Prostate gland (tissue), 2 donors: Measurements from ENCODE around the gene CLCN2. TPM values are rescaled to one million over a fixed set of nuclear protein-coding genes. Genes with fewer than 3 reads are reported as not detected.

Experiments
- DNase-seq: peaks from one replicate; pipeline ENCODE4 v3.0.0-alpha.2; 2019; ENCODE audit warnings: low spot score
- H3K27ac ChIP-seq, 2 donors: fragments of 200-600 bp; sonication (generic); 2 replicates each; pipeline ENCODE4 v1.5.1; 2017 to 2019
- H3K27me3 ChIP-seq: fragments of 200-600 bp; sonication (generic); replicated peaks from 2 replicates; pipeline ENCODE4 v1.5.1; 2019; ENCODE audit not compliant: insufficient read depth
- H3K36me3 ChIP-seq, 2 donors: fragments of 200-600 bp; sonication (generic); 1 replicate in 1 of 2; 2 replicates in 1 of 2; pipeline versions ENCODE4 v1.5.1 to v1.8.1; 2017 to 2019
- H3K4me1 ChIP-seq: fragments of 200-600 bp; sonication (generic); replicated peaks from 2 replicates; pipeline ENCODE4 v1.5.1; 2019
- H3K4me3 ChIP-seq, 2 donors: fragments of 200-600 bp; sonication (generic); 2 replicates each; pipeline ENCODE4 v1.5.1; 2017 to 2019
- H3K9me3 ChIP-seq: fragments of 200-600 bp; sonication (generic); 2 replicates; pipeline ENCODE4 v1.5.1; 2017
- POLR2A ChIP-seq: fragments of 450-650 bp; IDR thresholded peaks from one replicate; pipeline ENCODE4 v1.6.1; 2016; ENCODE audit warnings: antibody characterized with exemption, mild to moderate bottlenecking
- POLR2AphosphoS5 ChIP-seq: sonication (generic); formaldehyde crosslinking; IDR thresholded peaks from one replicate; pipeline ENCODE4 v1.6.1; 2017; ENCODE audit warnings: antibody characterized with exemption
- WGBS: methylation state at CpG from one replicate; pipeline ENCODE4 v1.1.5; 2018; 5-methylcytosine and 5-hydroxymethylcytosine counted together
- intact Hi-C: fragments of 100-400 bp; cut with DNase I; formaldehyde crosslinking; loops from one replicate; pipeline ENCODE4 v1.14.2; 2022
- total RNA-seq, 2 donors: library from RNA; depleted of rRNA; stranded (reverse); fragments of >200 nt; gene quantifications; one replicate each; pipeline ENCODE4 v1.1.0, GENCODE V29; 2016
- TF ChIP-seq, protein P1 (sequence below), 4 experiments: fragments of 200-600 bp in 2 of 4; fragments of 450-650 bp in 2 of 4; sonication (generic) in 2 of 4; IDR thresholded peaks; 1 replicate in 3 of 4; 2 replicates in 1 of 4; pipeline ENCODE4 v1.5.1; 2016 to 2019; ENCODE audit warnings: antibody characterized with exemption in 4 of 4, mild to moderate bottlenecking in 2 of 4, moderate library complexity in 2 of 4

Gene CLCN2
- total RNA-seq, 2 donors from 2014 or later = 4.9 to 47.5 TPM

DNA sequence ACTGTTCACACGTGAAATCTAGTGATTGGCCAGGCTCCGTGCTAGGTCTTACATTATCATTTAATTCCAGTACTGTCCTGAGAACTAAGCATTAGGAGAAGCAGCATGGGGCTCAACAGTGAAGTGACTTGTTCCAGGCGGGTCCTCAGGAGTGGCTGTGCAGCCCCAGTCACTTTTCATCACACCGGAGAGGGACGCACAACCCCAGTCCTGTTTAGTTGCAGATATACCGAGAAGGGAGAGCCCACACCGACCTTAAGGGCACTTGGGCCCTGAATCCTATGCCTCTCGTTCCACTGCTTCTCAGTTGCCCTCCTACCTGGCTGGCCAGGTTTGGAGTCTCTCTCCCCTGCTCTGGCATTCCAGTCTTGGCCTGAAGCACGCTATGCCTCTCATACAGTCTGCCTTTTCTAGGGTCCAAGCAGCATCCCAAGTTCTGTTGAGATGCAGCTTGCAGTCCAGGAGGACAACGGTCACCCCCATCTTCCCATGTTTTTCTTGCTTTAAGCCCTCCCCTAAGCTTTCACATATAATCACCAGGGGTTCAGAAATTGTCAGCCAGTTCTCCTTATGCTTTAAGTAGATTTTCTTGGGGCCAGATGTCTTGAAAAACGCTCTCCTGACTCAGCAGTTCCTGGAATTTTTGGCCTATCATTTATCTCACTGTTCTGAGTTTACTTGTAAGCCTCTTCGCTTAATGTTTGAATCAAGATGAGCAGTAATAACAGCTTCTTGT is 13.9 kb downstream of the CLCN2 start:
- 75% methylated on average over 12 of the region's 12 CpGs for WGBS
- H3K27ac ChIP-seq = no peak overlapping the region
- TF ChIP-seq POLR2A (no peak), POLR2AphosphoS5 (no peak)
- TF ChIP-seq, protein P1, sequence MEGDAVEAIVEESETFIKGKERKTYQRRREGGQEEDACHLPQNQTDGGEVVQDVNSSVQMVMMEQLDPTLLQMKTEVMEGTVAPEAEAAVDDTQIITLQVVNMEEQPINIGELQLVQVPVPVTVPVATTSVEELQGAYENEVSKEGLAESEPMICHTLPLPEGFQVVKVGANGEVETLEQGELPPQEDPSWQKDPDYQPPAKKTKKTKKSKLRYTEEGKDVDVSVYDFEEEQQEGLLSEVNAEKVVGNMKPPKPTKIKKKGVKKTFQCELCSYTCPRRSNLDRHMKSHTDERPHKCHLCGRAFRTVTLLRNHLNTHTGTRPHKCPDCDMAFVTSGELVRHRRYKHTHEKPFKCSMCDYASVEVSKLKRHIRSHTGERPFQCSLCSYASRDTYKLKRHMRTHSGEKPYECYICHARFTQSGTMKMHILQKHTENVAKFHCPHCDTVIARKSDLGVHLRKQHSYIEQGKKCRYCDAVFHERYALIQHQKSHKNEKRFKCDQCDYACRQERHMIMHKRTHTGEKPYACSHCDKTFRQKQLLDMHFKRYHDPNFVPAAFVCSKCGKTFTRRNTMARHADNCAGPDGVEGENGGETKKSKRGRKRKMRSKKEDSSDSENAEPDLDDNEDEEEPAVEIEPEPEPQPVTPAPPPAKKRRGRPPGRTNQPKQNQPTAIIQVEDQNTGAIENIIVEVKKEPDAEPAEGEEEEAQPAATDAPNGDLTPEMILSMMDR (IDR thresholded peaks at IDR 0.05) = no peak
- DNase-seq = no peak
- no peaks in the 10 kb centered on the region for H3K27me3 ChIP-seq
- no peaks in the 10 kb centered on the region for H3K4me1 ChIP-seq
- no peak overlapping the region for H3K4me3 ChIP-seq
- no peaks in the 10 kb centered on the region for H3K9me3 ChIP-seq
- intact Hi-C loops = no loop called here
- no peaks in the 10 kb centered on the region for H3K36me3 ChIP-seq

DNA sequence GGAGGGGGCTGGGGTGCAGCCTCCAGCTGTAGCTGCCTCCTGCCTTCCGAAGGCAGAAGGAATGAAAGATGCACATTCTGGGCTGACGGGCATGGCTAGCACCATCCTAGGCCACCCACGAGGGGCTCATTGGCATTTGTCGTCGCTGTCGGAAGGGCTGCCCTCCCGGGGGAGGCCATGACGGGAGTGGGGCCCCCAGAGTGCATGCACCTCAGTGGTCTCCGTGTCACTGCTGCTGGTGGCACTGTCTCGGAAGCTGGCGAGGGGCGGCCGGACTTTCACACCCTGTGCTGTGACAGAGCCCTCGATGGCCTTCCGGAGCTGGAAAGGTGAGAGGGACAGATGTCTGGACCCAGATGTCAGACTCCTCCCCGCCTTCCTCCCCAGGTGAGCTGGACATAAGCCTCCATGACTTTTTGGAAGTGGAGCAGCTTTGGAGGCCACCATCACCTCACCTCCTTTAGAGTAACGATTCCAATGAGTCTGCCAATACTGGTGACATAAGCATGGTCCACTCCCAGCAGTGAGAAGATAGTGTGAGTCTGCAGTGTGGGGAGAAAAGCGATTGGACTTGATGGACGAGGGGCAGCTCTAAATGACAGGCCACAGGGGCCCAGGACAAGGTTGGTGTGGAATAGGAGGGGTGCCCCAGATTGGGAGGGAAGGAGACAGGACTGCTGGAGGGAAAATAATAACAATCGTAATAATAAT is 14.8 kb downstream of the CLCN2 start:
- H3K4me1 ChIP-seq = no peaks in the 10 kb centered on the region
- no peak for TF ChIP-seq POLR2AphosphoS5
- TF ChIP-seq POLR2A = no peak
- TF ChIP-seq, protein P1 (IDR thresholded peaks at IDR 0.05) = no peak
- H3K27ac ChIP-seq = no peak overlapping the region
- H3K36me3 ChIP-seq = no peaks in the 10 kb centered on the region
- H3K27me3 ChIP-seq = no peaks in the 10 kb centered on the region
- DNase-seq = no peak
- intact Hi-C loops = no loop called here
- no peak overlapping the region for H3K4me3 ChIP-seq
- WGBS = 88% methylated on average over 20 of the region's 20 CpGs
- no peaks in the 10 kb centered on the region for H3K9me3 ChIP-seq

GRCh38 chr3:184345317-184346144 is 15.9 kb downstream of the CLCN2 start:
- no peak overlapping the region for H3K4me3 ChIP-seq
- peak; percentile 73 for DNase-seq
- WGBS = 37% methylated on average over 14 of the region's 14 CpGs
- intact Hi-C loops = no loop called here
- peak overlapping the region; percentile 8 to 18 for H3K27ac ChIP-seq
- no peaks in the 10 kb centered on the region for H3K4me1 ChIP-seq
- H3K9me3 ChIP-seq = no peaks in the 10 kb centered on the region
- no peaks in the 10 kb centered on the region for H3K36me3 ChIP-seq
- TF ChIP-seq POLR2A = no peak
- TF ChIP-seq, protein P1 (IDR thresholded peaks at IDR 0.05) = peak in 3 of 4 experiments; percentile 37 to 69 (median 62)
- TF ChIP-seq POLR2AphosphoS5 = peak; percentile 87
- H3K27me3 ChIP-seq = no peaks in the 10 kb centered on the region

GRCh38 chr3:184344579-184345316 is 16.7 kb downstream of the CLCN2 start:
- no peak for DNase-seq
- Histone ChIP-seq H3K36me3 (no peaks in the 10 kb centered on the region), H3K27ac (no peak overlapping the region), H3K9me3 (no peaks in the 10 kb centered on the region), H3K4me1 (no peaks in the 10 kb centered on the region), H3K27me3 (no peaks in the 10 kb centered on the region), H3K4me3 (no peak overlapping the region)
- 71% methylated on average over 18 of the region's 24 CpGs for WGBS
- intact Hi-C loops = no loop called here
- TF ChIP-seq POLR2A (no peak), POLR2AphosphoS5 (no peak)
- TF ChIP-seq, protein P1 (IDR thresholded peaks at IDR 0.05) = no peak
